Measurements from ENCODE around the gene ATRIP.

Gene ATRIP

GRCh38 chr3:48503401-48504050 is 57.0 kb downstream of the ATRIP start:
- no peak overlapping the region for H3K4me2 ChIP-seq (ENCODE audit: insufficient read depth, low read length)
- H4K20me1 ChIP-seq (ENCODE audit: insufficient read depth, low read length) = peaks cover 22% of the 10 kb centered on the region
- H2AFZ ChIP-seq (ENCODE audit: low read depth, low read length) = no peak overlapping the region
- TF ChIP-seq CTCF (IDR thresholded peaks at IDR 0.05; ENCODE audit: borderline replicate concordance, extremely low read depth, low read length, poor library complexity, severe bottlenecking) (no peak), EZH2 (IDR thresholded peaks at IDR 0.05; ENCODE audit: borderline replicate concordance, low read depth, low read length, severe bottlenecking) (no peak)
- H3K9ac ChIP-seq (ENCODE audit: low read depth, low read length) = no peak overlapping the region
- no peak overlapping the region for H3K27ac ChIP-seq (ENCODE audit: low read length)
- no peaks in the 10 kb centered on the region for H3K36me3 ChIP-seq (ENCODE audit: insufficient read depth, low read length)
- H3K9me3 ChIP-seq (ENCODE audit: insufficient read depth, low read length, severe bottlenecking) = no peaks in the 10 kb centered on the region
- no peak for ATAC-seq (ENCODE audit: insufficient read depth, low read depth)
- H3K4me1 ChIP-seq (ENCODE audit: insufficient read depth, low read length) = peaks cover 5% of the 10 kb centered on the region; the same call in 1 of the 2 replicates
- H3K4me3 ChIP-seq (ENCODE audit: low read depth in 1 of 2, low read length in 2 of 2) = no peak overlapping the region
- H3K79me2 ChIP-seq (ENCODE audit: insufficient read depth, low read length) = no peaks in the 10 kb centered on the region
- peaks cover 11% of the 10 kb centered on the region for H3K27me3 ChIP-seq (ENCODE audit: insufficient read depth, low read length, poor library complexity)
- no peak for DNase-seq

- H3K9ac ChIP-seq (ENCODE audit: low read depth, low read length) = no peak within 1 kb of the TSS
- H3K79me2 ChIP-seq (ENCODE audit: insufficient read depth, low read length) = no peaks in the 10 kb centered on the region
- peaks cover 11% of the 10 kb centered on the region for H3K27me3 ChIP-seq (ENCODE audit: insufficient read depth, low read length, poor library complexity)
- H4K20me1 ChIP-seq (ENCODE audit: insufficient read depth, low read length) = peaks cover 22% of the 10 kb centered on the region
- DNase-seq = no peak
- no peak for ATAC-seq (ENCODE audit: insufficient read depth, low read depth)
- H3K9me3 ChIP-seq (ENCODE audit: insufficient read depth, low read length, severe bottlenecking) = no peaks in the 10 kb centered on the region
- TF ChIP-seq EZH2 (IDR thresholded peaks at IDR 0.05; ENCODE audit: borderline replicate concordance, low read depth, low read length, severe bottlenecking) = no peak
- TF ChIP-seq CTCF (IDR thresholded peaks at IDR 0.05; ENCODE audit: borderline replicate concordance, extremely low read depth, low read length, poor library complexity, severe bottlenecking) = no peak
- no peak within 1 kb of the TSS for H3K4me3 ChIP-seq (ENCODE audit: low read depth in 1 of 2, low read length in 2 of 2)
- no peak within 1 kb of the TSS for H3K27ac ChIP-seq (ENCODE audit: low read length)
- H3K4me1 ChIP-seq (ENCODE audit: insufficient read depth, low read length) = peaks cover 5% of the 10 kb centered on the region; the same call in 1 of the 2 replicates
- no peak within 1 kb of the TSS for H3K4me2 ChIP-seq (ENCODE audit: insufficient read depth, low read length)
- H2AFZ ChIP-seq (ENCODE audit: low read depth, low read length) = no peak within 1 kb of the TSS
- no peaks in the 10 kb centered on the region for H3K36me3 ChIP-seq (ENCODE audit: insufficient read depth, low read length)
These were observed 57.8 kb downstream of the ATRIP start, which contains the start of gene SHISA5 for GRCh38 chr3:48504051-48504946. TSS of gene SHISA5 (minus strand) at chr3:48504174. CDS start at chr3:48504094, 80 bp downstream.

GRCh38 chr3:48505146-48505545 is 58.6 kb downstream of the ATRIP start:
- DNase-seq (no peak), ATAC-seq (ENCODE audit: insufficient read depth, low read depth) (no peak)
- peaks cover 5% of the 10 kb centered on the region; the same call in 1 of the 2 replicates for H3K4me1 ChIP-seq (ENCODE audit: insufficient read depth, low read length)
- H3K9ac ChIP-seq (ENCODE audit: low read depth, low read length) = no peak overlapping the region
- peaks cover 14% of the 10 kb centered on the region for H3K27me3 ChIP-seq (ENCODE audit: insufficient read depth, low read length, poor library complexity)
- H3K79me2 ChIP-seq (ENCODE audit: insufficient read depth, low read length) = no peaks in the 10 kb centered on the region
- peaks cover 22% of the 10 kb centered on the region for H4K20me1 ChIP-seq (ENCODE audit: insufficient read depth, low read length)
- H2AFZ ChIP-seq (ENCODE audit: low read depth, low read length) = no peak overlapping the region
- TF ChIP-seq EZH2 (IDR thresholded peaks at IDR 0.05; ENCODE audit: borderline replicate concordance, low read depth, low read length, severe bottlenecking) = no peak
- TF ChIP-seq CTCF (IDR thresholded peaks at IDR 0.05; ENCODE audit: borderline replicate concordance, extremely low read depth, low read length, poor library complexity, severe bottlenecking) = no peak
- no peak overlapping the region for H3K27ac ChIP-seq (ENCODE audit: low read length)
- no peaks in the 10 kb centered on the region for H3K9me3 ChIP-seq (ENCODE audit: insufficient read depth, low read length, severe bottlenecking)
- no peaks in the 10 kb centered on the region for H3K36me3 ChIP-seq (ENCODE audit: insufficient read depth, low read length)
- no peak overlapping the region for H3K4me2 ChIP-seq (ENCODE audit: insufficient read depth, low read length)
- H3K4me3 ChIP-seq (ENCODE audit: low read depth in 1 of 2, low read length in 2 of 2) = no peak overlapping the region

Measured in DND-41 (cell line).